ENCODE data around the gene ARHGEF4. TPM values are rescaled to one million over a fixed set of nuclear protein-coding genes. Genes with fewer than 3 reads are reported as not detected.

Gene ARHGEF4
- total RNA-seq, 1 donor from 2014 or later = 1.3 TPM

DNA sequence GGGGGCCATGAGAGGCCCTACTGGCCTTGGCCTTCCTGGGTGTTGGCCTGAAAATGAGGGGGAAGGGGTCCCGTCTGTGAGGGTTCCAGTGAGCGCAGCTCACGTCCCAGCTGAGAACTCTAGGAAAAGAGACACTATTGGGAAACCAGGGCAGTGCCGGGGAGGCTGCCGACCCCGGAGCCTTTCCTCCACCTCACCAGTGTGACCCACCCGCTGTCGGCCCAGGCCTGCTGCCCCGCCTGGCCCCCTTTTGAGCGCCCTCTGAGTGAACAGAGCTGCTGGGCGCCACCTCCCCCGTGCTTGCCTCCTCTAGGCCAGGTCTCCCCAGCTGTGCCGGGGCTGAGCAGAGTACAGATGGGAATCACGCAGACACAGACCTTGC, 17.5 kb upstream of the ARHGEF4 start:
- DNase-seq (ENCODE audit: low spot score) = no peak
- no peak for ATAC-seq

DNA sequence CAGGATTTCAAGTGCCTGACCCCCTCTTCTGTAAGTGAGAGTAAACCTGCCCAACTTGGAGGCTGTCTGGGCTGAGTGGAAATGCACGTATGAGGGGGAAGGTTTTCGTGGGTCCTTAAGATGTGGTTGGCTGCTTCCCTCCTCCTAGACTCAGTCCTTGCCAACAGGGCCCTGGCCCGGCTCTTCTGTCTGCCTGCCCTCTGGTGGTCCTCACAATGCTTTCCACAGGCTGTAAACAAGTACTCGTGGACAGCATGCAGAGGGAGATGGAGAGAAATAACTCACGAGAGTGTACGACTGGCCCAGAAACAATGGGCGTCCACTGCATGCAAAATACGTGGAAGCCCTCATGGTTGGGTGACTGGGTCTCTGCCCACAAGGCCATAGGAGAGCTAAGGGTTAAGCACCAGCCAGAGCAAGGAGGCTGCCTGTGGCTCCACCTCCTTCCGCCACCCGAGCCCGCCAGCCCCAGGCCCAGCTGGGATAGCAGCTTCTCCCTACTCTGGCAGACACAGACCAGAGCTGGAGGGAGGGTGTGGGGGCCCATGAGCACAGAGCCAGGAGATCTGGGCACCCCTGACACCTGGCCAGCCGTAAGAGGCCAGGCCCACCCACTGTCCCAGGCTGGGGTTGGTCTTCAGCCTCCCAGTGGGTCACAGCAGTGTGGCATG, 17.0 kb upstream of the ARHGEF4 start:
- no peak for DNase-seq (ENCODE audit: low spot score)

DNA sequence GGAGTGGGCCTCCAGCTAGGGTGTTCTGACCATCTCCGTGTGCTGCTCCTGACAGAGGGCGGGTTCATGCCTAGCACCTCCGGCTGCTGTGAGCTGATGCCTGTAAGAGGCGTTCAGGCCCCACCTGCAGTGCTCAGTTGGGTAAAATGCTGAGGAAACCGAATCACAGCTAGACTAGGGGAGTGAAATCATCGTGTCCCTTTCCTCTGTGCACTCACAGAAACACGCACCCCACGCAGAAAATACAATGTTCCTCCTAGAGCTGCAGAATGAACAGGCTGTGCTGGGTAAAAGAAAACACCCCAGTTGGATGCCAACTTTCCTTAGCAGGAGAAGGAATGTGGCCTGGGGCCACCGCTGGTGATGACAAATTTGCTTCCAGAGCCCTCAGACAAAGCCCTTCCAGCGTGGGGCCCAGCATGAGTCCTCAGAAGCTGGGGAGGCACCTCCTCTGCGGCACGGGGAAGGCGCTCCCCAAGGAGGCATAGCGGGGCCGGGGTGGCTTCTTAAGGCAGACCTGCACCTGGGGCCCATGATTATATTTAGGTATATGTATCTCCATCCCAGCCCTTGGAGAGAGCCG, 16.3 kb upstream of the ARHGEF4 start:
- DNase-seq (ENCODE audit: low spot score) = no peak
- ATAC-seq = no peak

More for the DNA sequence above, 17.0 kb upstream of the ARHGEF4 start:
- no peak for ATAC-seq

DNA sequence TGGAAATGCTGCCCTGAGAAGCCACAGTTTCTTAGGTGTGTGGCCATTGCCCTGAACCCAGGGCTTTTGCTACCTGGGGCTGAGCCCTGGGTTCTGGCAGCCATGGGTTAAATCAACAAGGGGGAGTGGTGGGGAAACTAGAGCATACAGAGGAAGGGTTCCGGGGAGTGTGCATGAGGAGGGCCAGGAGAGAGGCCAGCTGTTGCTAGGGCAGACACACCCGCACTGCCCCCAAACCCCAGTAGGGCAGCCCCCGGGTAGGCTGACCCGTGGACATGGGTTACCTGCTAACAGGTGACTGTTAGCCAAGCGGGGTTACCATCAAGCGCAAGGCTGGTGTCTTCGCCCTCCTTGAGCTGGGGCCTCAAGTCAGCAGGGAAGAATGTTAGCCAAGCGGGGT, 14.8 kb upstream of the ARHGEF4 start:
- DNase-seq (ENCODE audit: low spot score) = no peak
- no peak for ATAC-seq

DNA sequence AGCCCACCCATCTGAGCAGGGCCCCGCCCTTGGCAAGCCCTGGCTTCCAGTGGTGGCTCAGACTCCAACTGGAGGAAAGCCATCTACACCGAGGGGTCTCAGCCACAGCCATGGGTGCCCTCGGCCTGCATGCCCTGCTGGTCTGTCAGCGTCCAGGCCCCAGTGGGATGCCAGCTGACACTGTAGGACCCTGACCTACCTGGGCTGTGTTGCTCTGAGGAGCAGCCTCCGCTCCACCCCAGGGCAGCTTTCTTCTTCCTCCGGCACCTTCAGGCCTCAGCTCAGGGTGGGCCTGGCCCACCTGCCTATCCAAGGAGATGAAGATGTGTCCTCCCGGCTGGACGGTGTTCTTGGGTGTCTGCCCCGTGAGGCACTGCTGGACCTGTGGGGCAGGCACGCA, 13.9 kb upstream of the ARHGEF4 start:
- ATAC-seq (no peak), DNase-seq (ENCODE audit: low spot score) (no peak)

DNA sequence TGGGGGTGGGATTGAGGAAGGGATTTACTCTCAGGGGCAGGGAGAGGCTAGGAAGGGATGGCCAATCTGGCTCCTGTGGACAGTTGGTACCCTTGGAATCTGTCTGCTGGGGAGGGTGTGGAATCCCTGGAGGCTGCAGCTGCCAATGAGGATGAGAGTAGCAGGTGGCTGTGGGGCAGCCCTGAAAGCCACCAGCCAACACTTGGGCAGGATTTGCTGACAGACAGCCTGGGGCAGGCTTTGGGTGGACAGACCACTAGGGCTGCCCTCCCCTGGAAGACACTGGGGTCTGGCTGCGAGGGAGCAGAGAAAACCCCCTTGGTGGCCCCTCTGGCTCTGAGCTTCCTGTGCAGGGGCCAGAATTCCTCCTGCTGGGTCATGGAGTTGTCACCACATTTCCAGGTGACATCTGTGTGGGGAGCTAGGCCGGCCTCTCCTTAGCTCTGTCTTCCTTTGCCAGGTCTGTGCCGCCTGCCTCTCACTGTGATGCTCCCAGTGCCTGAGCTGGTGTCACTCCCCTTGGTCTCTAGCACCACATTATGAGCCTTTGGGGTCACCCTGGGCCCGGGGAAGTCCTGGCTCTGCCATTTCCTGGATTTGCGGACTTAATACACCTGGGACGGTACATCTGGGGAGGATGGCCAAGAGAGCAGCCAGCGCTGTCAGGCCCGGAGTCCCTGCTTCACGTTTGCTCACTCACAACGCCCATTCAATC, 13.4 kb upstream of the ARHGEF4 start:
- ATAC-seq = no peak
- DNase-seq (ENCODE audit: low spot score) = no peak

DNA sequence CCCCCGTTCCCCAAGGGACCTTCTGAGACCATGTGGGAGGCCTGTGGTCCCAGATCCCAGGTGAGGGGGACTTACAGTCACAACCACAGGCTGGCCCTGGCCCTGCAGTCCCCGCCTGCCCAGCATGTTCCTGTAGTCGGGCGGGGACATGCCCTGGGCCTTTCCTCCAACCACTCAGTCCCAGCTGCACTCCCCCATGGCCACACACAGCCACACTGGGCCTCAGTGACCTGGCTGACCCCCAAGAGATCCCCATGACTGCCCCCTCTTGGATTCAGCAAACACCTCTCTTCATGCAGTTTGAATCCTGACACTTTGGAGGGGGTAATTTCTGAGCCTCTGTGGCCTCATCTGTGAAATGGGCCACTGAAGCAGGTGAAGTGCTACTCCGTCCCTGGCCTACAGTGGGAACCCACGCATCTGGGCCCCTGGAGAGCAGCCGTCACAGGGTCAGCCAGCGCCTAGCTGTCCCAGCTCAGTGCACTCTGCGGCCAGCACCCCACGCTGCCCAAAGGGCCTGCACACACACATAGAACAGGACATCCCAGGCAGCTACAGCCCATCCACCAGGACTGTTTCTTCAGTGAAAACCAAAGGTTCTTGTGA, 12.7 kb upstream of the ARHGEF4 start:
- ATAC-seq (no peak), DNase-seq (ENCODE audit: low spot score) (no peak)

DNA sequence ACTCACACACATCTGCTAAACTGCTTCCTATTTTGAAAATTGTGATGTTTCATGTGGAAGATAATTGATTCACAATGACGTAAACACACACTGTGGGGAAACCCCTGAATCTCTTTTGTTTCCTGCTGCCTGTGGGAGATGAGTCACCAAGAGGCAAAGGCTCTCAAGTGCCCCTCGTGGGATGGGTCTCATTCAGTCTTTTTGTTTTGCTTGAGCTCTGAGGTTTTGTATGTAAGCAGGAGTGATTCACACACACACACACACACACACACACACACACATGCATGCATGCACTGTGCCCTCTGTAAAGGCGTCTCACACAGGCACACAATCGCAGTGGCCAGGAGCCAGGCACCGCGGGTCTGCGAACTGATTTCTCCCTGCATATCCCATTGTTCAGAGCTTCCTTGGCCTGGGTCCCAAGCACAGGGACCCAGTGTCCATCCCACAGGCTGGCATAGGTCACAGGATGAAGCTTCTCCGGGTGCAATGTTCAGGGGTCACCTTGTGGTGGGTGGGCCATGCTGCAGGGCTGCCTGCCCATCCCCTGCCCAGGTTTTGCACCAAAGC, 12.1 kb upstream of the ARHGEF4 start:
- DNase-seq (ENCODE audit: low spot score) (no peak), ATAC-seq (no peak)

DNA sequence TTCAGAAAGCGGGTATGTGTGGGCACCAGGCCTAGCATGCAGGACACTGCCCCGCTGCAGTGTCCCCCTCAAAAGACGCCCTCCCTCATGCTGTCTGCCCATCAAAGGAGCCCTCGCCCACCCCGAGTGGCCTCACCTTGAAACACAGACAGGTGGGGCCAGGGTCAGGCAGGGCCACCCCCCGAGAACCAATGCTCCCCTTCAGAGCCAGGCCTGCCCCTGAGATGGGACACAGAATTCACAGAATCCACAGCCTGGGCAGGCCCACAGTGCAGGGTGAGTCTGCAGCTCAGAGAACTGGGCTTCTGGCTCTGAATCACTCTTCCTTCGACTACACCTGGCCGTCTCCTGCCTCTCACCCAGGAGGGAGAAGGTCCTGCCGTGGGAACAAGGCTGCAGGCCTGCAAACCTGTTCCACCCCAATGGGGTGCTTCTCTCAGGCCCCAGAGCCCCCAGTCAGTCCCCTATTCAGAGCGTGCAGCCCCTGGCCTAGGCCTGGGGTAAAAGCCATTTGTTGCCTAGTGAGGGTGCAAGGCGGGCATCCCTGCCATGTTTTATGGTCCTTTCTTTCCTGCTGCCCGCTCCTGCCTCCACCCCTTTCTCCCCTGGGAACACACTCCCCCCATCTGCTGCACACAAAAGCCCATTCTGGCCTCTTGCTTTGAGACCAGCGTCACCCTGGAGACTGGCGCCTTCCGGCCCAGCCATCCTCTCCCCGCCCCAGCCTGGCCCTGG, 11.3 kb upstream of the ARHGEF4 start:
- DNase-seq (ENCODE audit: low spot score) (no peak), ATAC-seq (no peak)

DNA sequence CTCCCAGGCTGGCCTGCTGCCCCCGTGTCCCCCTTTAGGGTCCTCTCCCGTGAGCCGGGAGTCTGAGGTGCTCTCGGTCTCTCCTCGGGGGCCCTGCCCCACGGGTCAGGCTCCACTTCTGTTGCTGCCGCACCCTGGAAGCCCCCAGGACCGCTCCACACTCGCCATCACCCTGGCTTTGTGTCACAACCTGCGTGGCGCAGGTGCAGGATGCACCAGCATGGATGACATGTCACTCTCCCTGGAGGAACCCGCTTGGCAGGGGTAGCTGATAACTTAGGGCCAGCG, 10.8 kb upstream of the ARHGEF4 start:
- ATAC-seq = no peak
- no peak for DNase-seq (ENCODE audit: low spot score)

DNA sequence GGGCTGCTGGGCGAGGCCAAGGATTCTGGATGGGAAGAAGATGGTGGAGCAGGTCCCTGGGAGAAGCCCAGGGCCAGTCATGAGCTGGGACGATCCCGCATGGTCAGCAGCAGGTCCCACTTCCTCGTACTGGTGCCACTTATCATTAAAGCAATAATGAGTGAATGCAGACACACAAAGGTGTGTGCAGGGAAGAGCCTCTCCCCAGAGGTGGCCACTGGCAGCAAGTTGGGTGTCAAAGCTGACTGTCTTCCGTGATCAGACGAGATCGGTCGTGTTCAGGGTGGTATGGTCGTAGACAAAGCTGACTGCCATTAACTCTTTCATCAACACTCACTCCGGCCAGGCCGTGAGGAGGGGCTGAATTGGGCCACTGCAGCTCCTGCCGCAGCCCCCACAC, 10.3 kb upstream of the ARHGEF4 start:
- ATAC-seq = no peak
- no peak for DNase-seq (ENCODE audit: low spot score)

DNA sequence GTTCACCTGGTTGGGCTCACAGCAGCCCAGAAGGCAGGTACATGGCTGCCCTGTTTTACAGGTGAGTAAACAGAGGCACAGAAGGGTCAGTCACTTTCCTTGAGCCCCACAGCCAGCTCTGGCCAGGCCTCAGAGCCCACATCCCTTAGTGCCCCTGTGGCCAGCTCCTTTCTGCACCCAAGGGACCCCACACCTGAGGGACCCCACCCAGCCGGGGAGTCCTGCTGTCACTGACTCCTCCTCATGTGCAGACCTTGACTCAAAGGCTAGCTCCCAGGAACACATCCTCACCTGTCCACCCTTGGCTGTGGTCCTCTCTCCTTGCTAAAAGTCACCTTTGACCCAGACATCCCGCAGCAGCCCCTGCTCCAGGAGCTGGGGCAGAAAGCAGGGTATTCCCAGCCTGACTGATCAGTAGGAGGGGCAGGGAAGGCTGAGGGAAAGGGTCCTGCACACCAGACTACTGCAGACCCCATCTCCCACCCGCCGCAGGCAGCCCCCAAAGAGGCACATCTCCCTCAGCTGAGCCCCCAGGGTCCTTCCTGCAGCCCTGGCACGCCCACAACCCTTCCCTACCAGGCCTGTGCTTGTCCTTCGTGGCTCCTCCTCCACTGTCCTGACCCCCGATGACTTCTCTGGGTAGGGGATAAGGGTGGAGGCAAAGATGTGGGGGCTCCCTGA, 9.8 kb upstream of the ARHGEF4 start:
- no peak for DNase-seq (ENCODE audit: low spot score)
- ATAC-seq = no peak

DNA sequence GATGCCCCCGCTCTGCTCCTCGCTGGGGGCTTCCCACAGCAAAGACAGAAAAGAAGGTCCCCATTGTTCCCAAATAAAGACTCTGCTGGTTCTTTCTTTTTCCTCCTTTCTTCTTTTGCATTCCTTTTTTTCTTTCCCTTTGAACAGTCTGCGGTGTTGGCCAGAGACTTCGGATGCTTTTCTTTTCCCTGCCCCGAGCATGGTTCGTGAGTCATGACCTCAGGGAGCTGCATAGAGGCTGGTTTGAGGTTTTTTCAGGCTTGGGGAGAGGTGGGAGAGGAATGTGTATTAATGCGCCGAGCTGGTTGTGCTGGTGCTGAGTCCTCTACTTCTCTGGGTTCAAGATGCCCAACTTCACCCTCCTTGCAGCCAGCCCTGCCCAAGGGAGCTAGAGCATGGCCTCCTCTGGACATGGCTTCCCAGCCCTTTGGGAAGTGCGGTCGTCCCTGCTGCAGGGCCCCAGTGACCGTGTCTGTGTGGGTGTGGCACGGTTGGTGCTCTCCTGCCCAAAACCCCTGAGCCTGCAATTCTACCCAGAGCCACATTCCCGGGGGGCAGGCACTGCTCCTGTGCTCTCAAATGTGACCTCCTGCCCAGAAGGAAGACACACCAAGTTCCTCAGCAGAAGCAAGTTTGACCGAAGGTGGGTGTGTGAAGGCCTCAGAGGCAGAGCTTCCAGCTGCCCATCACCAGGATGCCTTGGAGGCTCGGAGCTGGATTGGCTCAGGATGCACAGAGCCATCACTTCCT, 9.0 kb upstream of the ARHGEF4 start:
- DNase-seq (ENCODE audit: low spot score) (no peak), ATAC-seq (no peak)

DNA sequence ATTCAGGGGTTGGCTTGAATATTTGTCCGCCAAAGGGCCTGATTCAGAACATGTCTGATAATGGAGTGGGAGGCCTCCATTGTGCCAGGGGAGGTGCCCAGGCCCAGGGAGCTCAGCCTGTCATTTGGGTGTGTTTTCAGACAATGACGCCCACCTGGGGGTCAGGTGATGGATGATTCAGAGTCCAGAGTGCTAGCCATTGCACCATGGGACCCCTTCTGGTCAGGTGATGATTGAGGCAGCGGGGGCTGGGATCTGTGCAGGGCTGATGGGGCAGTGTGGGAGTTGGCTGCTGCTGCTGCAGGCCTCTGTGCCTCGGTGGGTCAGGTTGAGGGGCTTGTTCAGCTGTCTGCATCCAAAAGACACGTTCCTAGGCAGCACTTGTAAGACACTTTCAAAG, 8.3 kb upstream of the ARHGEF4 start:
- DNase-seq (ENCODE audit: low spot score) (no peak), ATAC-seq (no peak)

DNA sequence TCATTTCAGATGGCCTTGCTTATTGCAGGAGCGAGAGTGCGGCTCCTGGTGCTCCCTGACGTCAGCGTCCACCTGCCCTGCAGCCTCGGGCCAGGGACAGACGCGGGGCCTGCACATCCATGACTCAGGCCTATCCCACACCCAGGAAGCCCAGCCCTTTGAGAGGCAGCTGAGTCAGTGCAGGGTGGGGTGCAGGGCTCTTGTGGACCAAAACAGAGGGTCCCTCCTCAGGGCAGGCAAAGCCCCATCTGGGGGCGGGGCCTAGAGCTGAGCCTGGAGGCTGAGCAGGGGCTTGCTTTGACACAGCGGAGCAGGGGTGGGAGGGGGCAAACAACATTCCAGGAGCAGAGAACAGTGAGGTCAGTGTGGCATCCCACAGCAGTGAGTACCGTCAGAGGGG, 7.7 kb upstream of the ARHGEF4 start:
- ATAC-seq (no peak), DNase-seq (ENCODE audit: low spot score) (no peak)

DNA sequence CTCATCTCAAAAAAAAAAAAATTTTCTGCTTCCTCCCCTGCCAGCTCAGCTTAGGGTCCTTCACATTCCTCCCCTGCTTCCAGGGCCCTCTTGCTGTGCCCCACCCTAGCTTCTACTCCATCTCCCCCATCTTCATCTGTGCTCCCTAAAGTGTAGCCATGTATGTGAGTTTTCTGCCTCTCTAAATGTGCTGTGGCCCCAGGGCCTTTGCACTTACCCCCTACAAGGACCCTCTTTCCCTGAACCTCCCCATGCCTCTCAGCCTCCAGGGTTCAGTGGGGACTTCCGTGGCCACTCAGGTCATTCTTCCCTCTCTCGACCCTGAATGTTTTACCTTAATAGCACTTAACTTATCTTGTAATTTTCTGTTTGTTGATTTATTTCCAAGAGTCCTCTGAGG, 6.2 kb upstream of the ARHGEF4 start:
- DNase-seq (ENCODE audit: low spot score) (no peak), ATAC-seq (no peak)

DNA sequence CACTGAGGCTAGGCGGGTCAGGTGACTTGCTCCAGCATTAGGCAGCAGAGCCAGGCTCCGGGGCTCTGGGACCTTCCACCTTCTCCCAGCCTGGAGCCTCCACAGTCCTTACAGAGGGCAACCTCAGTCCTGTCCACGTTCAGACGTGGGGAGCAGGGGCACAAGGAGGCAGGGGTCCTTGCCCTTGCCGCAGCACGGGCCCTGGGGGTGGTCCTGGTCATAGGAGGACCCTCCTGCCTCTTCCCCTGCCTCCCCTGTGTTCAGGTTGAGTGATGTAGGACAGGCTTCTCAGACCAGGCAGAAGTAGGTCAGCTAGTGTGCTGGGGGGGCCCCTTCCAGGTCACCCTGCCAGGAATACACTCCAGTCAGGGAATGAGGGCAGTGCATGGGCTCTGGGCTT, 5.4 kb upstream of the ARHGEF4 start:
- no peak for DNase-seq (ENCODE audit: low spot score)
- ATAC-seq = no peak

DNA sequence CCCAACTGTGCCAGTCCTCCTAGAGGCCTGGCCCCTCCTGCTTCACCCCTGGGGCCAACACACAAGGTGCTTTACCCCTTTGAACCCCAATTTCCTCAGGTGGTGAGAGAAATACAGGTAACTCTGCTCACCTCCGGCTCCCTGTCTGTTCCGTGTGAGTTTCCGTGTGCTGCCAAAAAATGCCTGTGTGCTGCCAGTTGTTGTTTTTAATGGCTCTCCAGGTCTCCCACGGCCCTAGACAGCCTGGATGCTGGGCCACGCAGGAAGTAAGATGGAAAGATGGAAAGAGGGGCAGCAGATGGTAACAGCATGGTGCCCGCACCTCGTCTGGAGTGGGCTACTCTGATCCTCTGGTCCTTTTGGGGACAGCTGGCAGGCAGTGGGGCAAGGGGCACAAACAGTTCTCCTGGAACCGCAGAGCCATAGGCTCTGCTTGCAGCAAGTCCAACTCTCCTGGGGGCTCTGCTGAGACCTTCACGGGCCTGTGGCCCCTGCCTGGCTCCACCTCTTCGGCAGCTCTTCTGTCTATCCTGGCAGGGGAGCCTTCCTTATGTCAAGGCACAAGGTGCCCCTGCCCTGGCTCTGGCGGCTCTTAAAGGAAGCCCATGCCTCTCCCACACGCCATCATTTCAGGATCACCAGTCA, 4.3 kb upstream of the ARHGEF4 start:
- DNase-seq (ENCODE audit: low spot score) = no peak
- no peak for ATAC-seq

DNA sequence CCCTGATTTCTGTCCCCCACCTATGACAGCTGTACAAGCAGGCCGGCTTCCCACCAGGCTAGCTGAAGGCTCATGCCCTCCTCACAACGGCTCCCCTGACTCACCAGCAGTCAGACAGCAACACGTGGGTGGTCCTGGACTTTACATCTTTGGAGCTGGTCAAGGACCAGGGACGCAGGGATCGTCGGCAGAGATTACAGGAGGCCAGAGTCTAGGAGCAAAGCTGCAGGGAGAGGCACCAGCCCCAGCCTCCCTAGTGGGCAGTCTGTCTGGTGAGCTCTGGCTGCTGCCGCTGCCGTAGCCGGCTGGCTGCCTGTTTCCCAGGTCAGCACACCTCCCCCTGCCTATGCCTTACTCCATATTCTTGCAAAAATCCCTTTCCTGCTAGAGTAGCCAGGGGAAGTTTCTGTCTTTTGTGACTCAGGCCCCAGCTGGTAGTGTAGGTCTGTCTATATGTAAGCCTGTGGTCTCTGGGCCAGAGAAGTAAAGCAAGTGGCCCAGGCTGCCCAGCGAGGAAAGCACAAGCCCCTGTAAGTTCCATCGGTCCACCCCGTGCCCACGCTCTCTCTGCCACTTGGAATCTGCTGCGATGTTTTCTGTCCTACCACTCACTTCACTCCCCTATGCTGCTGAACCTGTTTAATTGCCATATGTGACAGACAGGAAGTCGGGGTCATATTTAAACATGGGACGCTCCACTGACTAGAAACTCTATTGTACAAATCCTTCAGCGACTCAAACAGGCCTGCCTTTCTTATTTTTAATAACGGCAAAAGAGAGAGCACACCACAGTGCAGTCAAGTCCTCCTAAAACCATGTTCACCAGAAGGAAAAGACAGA, 2.4 kb upstream of the ARHGEF4 start:
- DNase-seq (ENCODE audit: low spot score) (no peak), ATAC-seq (no peak)
